ENCODE measurements around the gene HLA-DOB. TPM values are rescaled to one million over a fixed set of nuclear protein-coding genes. Genes with fewer than 3 reads are reported as not detected.

The HLA-DOB gene
- total RNA-seq, 1 donor from 2014 or later: not detected

DNA sequence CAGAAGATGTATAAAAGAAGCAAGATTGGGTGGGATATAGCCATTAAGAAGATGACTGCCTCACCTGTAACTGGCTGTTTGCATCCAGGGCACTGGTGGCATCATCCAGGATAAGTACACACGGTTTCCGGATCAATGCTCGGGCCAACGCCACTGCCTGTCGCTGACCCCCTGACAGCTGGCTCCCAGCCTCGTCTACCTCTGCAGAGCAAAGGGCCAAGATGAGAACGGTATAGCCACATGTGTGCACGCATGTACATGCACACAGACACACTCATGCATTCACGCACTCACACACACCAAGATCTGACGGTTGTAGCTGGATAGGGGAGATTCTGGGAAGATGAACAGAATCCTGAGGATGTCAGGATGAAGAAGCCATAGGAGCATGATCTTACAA, 30.2 kb upstream of the HLA-DOB start:
- Histone ChIP-seq H3K27me3 (ENCODE audit: control insufficient read depth, insufficient read depth, low read length) (no peaks in the 10 kb centered on the region), H3K36me3 (ENCODE audit: control insufficient read depth, insufficient read depth, low read length) (peaks cover 2% of the 10 kb centered on the region), H3K4me3 (ENCODE audit: low read depth, low read length) (no peak overlapping the region)
- TF ChIP-seq, protein P1, sequence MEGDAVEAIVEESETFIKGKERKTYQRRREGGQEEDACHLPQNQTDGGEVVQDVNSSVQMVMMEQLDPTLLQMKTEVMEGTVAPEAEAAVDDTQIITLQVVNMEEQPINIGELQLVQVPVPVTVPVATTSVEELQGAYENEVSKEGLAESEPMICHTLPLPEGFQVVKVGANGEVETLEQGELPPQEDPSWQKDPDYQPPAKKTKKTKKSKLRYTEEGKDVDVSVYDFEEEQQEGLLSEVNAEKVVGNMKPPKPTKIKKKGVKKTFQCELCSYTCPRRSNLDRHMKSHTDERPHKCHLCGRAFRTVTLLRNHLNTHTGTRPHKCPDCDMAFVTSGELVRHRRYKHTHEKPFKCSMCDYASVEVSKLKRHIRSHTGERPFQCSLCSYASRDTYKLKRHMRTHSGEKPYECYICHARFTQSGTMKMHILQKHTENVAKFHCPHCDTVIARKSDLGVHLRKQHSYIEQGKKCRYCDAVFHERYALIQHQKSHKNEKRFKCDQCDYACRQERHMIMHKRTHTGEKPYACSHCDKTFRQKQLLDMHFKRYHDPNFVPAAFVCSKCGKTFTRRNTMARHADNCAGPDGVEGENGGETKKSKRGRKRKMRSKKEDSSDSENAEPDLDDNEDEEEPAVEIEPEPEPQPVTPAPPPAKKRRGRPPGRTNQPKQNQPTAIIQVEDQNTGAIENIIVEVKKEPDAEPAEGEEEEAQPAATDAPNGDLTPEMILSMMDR (IDR thresholded peaks at IDR 0.05; ENCODE audit: insufficient read depth, low read length, poor library complexity, severe bottlenecking): no peak
- DNase-seq (ENCODE audit: low read depth): no peak

- H3K4me3 ChIP-seq (ENCODE audit: low read depth, low read length): no peak overlapping the region
These were observed 28.6 kb upstream of the HLA-DOB start for GRCh38 chr6:32845384-32845884.

DNA sequence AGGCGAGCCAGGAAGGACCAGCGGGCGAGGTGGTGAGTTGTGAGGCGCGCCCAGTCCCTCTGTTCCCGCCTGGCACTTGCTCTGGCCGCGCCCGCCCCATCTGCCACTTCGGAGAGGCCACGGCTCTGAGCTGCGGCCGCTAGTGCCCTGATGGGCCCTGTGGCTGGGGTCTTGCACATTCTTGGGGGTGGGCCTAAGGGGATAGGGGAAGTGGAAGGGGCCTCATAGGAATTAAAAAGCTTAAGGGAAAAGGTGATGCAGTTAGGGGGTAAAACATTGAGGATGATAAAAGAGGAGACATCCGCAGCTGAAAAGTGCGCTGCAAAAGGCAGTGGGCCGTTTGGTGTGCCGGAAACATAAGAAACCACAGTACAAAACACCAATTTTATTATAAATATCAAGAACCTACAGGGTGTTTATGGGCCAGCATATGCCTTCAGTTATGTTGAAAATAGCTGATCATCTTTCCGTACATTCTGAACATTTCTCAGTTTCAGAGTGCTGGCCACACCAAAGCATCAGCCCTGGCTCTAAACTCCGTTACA, 28.1 kb upstream of the HLA-DOB start:
- Histone ChIP-seq H3K36me3 (ENCODE audit: control insufficient read depth, insufficient read depth, low read length) (no peaks in the 10 kb centered on the region), H3K27me3 (ENCODE audit: control insufficient read depth, insufficient read depth, low read length) (no peaks in the 10 kb centered on the region), H3K4me3 (ENCODE audit: low read depth, low read length) (peak overlapping the region; percentile 84)
- TF ChIP-seq, protein P1 (IDR thresholded peaks at IDR 0.05; ENCODE audit: insufficient read depth, low read length, poor library complexity, severe bottlenecking): no peak
- no peak for DNase-seq (ENCODE audit: low read depth)

More at GRCh38 chr6:32845384-32845884, 28.6 kb upstream of the HLA-DOB start:
- Histone ChIP-seq H3K36me3 (ENCODE audit: control insufficient read depth, insufficient read depth, low read length) (no peaks in the 10 kb centered on the region), H3K27me3 (ENCODE audit: control insufficient read depth, insufficient read depth, low read length) (no peaks in the 10 kb centered on the region)
- TF ChIP-seq, protein P1 (IDR thresholded peaks at IDR 0.05; ENCODE audit: insufficient read depth, low read length, poor library complexity, severe bottlenecking): no peak
- DNase-seq (ENCODE audit: low read depth): no peak

- peak within 1 kb of the TSS; percentile 84 for H3K4me3 ChIP-seq (ENCODE audit: low read depth, low read length)
- H3K27me3 ChIP-seq (ENCODE audit: control insufficient read depth, insufficient read depth, low read length): no peaks in the 10 kb centered on the region
- TF ChIP-seq, protein P1 (IDR thresholded peaks at IDR 0.05; ENCODE audit: insufficient read depth, low read length, poor library complexity, severe bottlenecking): peak; percentile 37
- no peaks in the 10 kb centered on the region for H3K36me3 ChIP-seq (ENCODE audit: control insufficient read depth, insufficient read depth, low read length)
- peak; percentile 84 for DNase-seq (ENCODE audit: low read depth)
These were observed 27.4 kb upstream of the HLA-DOB start, which contains the start of gene PSMB8 for GRCh38 chr6:32843979-32844838. Gene PSMB8 (minus strand): TSS chr6:32844047. CDS start chr6:32843996, 51 bp downstream.

DNA sequence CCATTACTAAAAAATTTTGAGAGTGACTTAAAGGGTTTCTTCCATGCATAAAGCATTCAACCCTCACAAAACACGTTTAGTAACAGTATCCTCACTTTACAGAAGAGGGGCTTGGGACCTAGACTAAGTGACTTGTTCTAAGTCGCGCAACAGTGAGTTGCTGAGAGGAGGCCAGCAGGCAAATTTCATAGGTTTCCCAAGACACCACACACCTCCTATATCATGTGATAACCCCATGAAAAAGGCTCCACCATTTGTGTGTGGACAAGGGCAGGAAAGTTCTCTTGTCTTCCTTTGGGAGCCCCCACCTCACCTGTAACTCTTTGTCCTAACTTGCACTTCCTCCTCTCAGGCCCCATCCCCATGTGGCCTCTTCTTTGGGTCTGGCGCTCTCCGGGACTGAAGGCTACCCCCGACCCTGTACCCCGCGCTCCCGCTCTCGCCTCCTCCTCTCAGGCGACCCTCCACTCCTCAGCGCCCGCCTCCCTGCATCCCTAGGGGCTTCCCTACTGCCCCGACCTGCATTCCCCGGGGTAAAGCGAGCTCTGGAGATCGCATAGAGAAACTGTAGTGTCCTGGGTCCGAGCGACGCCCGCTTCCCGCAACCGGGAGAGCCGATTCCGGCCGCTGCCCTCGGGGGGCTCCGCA, 26.7 kb upstream of the HLA-DOB start:
- peak overlapping the region; percentile 84 for H3K4me3 ChIP-seq (ENCODE audit: low read depth, low read length)
- H3K36me3 ChIP-seq (ENCODE audit: control insufficient read depth, insufficient read depth, low read length): no peaks in the 10 kb centered on the region
- TF ChIP-seq, protein P1 (IDR thresholded peaks at IDR 0.05; ENCODE audit: insufficient read depth, low read length, poor library complexity, severe bottlenecking): no peak
- H3K27me3 ChIP-seq (ENCODE audit: control insufficient read depth, insufficient read depth, low read length): no peaks in the 10 kb centered on the region
- DNase-seq (ENCODE audit: low read depth): no peak

Measured in kidney epithelial cell (primary cell).